ENCODE results near the gene SLC30A7.
A peak's percentile ranks its signal among the peaks of the same experiment; 100 is the strongest.
"Not testable (repeated sequence)": the region's sequence is repeated elsewhere in the genome, so short reads cannot be mapped to it uniquely, and the experiment has no call there.

Gene SLC30A7

GRCh38 chr1:100941580-100942216 is 45.8 kb downstream of the SLC30A7 start:
- no peak for DNase-seq

- DNase-seq: no peak
These were observed 46.6 kb downstream of the SLC30A7 start for GRCh38 chr1:100942304-100943046.

- peak; percentile 25 for DNase-seq
These were observed 47.6 kb downstream of the SLC30A7 start for GRCh38 chr1:100943533-100943932.

- not testable (repeated sequence) for DNase-seq
These were observed 50.2 kb downstream of the SLC30A7 start for GRCh38 chr1:100946064-100946463.

GRCh38 chr1:100947816-100948215 is 51.9 kb downstream of the SLC30A7 start:
- DNase-seq: not testable (repeated sequence)

- DNase-seq: not testable (repeated sequence)
These were observed 53.0 kb downstream of the SLC30A7 start for GRCh38 chr1:100948721-100949405.

GRCh38 chr1:100949515-100950158 is 53.7 kb downstream of the SLC30A7 start:
- DNase-seq: not testable (repeated sequence)

GRCh38 chr1:100950337-100950736 is 54.4 kb downstream of the SLC30A7 start:
- no peak for DNase-seq

GRCh38 chr1:100950781-100951180 is 54.9 kb downstream of the SLC30A7 start:
- peak; percentile 14 for DNase-seq

GRCh38 chr1:100952104-100952745 is 56.3 kb downstream of the SLC30A7 start:
- no peak for DNase-seq

- DNase-seq: not testable (repeated sequence)
These were observed 57.1 kb downstream of the SLC30A7 start for GRCh38 chr1:100952970-100953369.

GRCh38 chr1:100953960-100954730 is 58.3 kb downstream of the SLC30A7 start:
- no peak for DNase-seq

GRCh38 chr1:100955322-100955721 is 59.4 kb downstream of the SLC30A7 start:
- peak; percentile 78 for DNase-seq

- DNase-seq: peak; percentile 3
These were observed 63.7 kb downstream of the SLC30A7 start for GRCh38 chr1:100959502-100960060.

GRCh38 chr1:100960098-100960497 is 64.2 kb downstream of the SLC30A7 start:
- no peak for DNase-seq

- DNase-seq: no peak
These were observed 72.7 kb downstream of the SLC30A7 start for GRCh38 chr1:100968621-100969020.

GRCh38 chr1:100969327-100969726 is 73.4 kb downstream of the SLC30A7 start:
- DNase-seq: no peak

GRCh38 chr1:100971021-100971420 is 75.1 kb downstream of the SLC30A7 start:
- no peak for DNase-seq

GRCh38 chr1:100972185-100972584 is 76.3 kb downstream of the SLC30A7 start:
- DNase-seq: no peak

- DNase-seq: no peak
These were observed 81.0 kb downstream of the SLC30A7 start for GRCh38 chr1:100976936-100977335.

- no peak for DNase-seq
These were observed 83.7 kb downstream of the SLC30A7 start for GRCh38 chr1:100979631-100980030.
